ENCODE data around the gene EIF4B. TPM values are rescaled to one million over a fixed set of nuclear protein-coding genes. Genes with fewer than 3 reads are reported as not detected.

Gene EIF4B
- total RNA-seq, 1 experiment from 2014 or later, result 351 TPM

- Histone ChIP-seq H3K4me3 (ENCODE audit: low read depth in 2 of 2, low read length in 2 of 2) (no peak overlapping the region), H3K36me3 (ENCODE audit: control insufficient read depth, insufficient read depth, low read length) (no peaks in the 10 kb centered on the region), H3K27me3 (ENCODE audit: control insufficient read depth, insufficient read depth, low read length) (no peaks in the 10 kb centered on the region), H3K27ac (ENCODE audit: low read length) (no peak overlapping the region), H3K4me1 (ENCODE audit: control insufficient read depth, insufficient read depth, low read length) (0 out of 2 replicates have a peak, but pooled peaks cover 3% of the 10 kb centered on the region), H3K9me3 (ENCODE audit: control insufficient read depth, insufficient read depth, low read depth, low read length) (no peaks in the 10 kb centered on the region)
- ChIA-PET CTCF (interaction anchor here (2.0 kb wide), 1 partner anchor 11 kb away, joined by 6 read pairs; no protein-coding TSS in a partner anchor), POLR2A (no interaction called here)
- intact Hi-C loops (cut with micrococcal nuclease; ENCODE audit: unreplicated experiment), result no loop called here
- no TSS peak for BruUV-seq (replicated peaks)
- in situ Hi-C loops (cut with HindIII; ENCODE audit: low pct_unique_long_range_greater_than_20kb, low sequenced_read_pairs), result no loop called here
- DNase-seq (ENCODE audit: low read depth, low spot score), result no peak
- ATAC-seq, result no peak
- TF ChIP-seq TCF7L2 (IDR thresholded peaks at IDR 0.05; ENCODE audit: low read depth, low read length) (no peak), SIN3A (IDR thresholded peaks at IDR 0.05; ENCODE audit: borderline replicate concordance, insufficient read depth, low read depth, low read length) (no peak)
Measured at GRCh38 chr12:53077030-53077429, 70.8 kb downstream of the EIF4B start.

GRCh38 chr12:53078425-53079225 is 72.4 kb downstream of the EIF4B start:
- BruUV-seq (replicated peaks), result TSS peak; percentile 57

More at GRCh38 chr12:53078425-53079225, 72.4 kb downstream of the EIF4B start:
- POLR2A ChIA-PET, result interaction anchor here (0.6 to 1.0 kb wide), 4 partner anchors 9 to 102 kb away, joined by 3 to 8 read pairs (median 4); no protein-coding TSS in a partner anchor
- H3K27ac ChIP-seq (ENCODE audit: low read length), result peak overlapping the region; percentile 92
- no peaks in the 10 kb centered on the region for H3K36me3 ChIP-seq (ENCODE audit: control insufficient read depth, insufficient read depth, low read length)
- H3K4me3 ChIP-seq (ENCODE audit: low read depth in 2 of 2, low read length in 2 of 2), result peak overlapping the region; percentile 67 to 89
- in situ Hi-C loops (cut with HindIII; ENCODE audit: low pct_unique_long_range_greater_than_20kb, low sequenced_read_pairs), result no loop called here
- TF ChIP-seq CTCF (IDR thresholded peaks at IDR 0.05) (no peak), TCF7L2 (IDR thresholded peaks at IDR 0.05; ENCODE audit: low read depth, low read length) (no peak), POLR2AphosphoS5 (IDR thresholded peaks at IDR 0.05; ENCODE audit: low read depth, low read length) (no peak), SIN3A (IDR thresholded peaks at IDR 0.05; ENCODE audit: borderline replicate concordance, insufficient read depth, low read depth, low read length) (0 out of 2 replicates have a peak, but pooled peaks have one; percentile 25)
- TF ChIP-seq, protein P1, sequence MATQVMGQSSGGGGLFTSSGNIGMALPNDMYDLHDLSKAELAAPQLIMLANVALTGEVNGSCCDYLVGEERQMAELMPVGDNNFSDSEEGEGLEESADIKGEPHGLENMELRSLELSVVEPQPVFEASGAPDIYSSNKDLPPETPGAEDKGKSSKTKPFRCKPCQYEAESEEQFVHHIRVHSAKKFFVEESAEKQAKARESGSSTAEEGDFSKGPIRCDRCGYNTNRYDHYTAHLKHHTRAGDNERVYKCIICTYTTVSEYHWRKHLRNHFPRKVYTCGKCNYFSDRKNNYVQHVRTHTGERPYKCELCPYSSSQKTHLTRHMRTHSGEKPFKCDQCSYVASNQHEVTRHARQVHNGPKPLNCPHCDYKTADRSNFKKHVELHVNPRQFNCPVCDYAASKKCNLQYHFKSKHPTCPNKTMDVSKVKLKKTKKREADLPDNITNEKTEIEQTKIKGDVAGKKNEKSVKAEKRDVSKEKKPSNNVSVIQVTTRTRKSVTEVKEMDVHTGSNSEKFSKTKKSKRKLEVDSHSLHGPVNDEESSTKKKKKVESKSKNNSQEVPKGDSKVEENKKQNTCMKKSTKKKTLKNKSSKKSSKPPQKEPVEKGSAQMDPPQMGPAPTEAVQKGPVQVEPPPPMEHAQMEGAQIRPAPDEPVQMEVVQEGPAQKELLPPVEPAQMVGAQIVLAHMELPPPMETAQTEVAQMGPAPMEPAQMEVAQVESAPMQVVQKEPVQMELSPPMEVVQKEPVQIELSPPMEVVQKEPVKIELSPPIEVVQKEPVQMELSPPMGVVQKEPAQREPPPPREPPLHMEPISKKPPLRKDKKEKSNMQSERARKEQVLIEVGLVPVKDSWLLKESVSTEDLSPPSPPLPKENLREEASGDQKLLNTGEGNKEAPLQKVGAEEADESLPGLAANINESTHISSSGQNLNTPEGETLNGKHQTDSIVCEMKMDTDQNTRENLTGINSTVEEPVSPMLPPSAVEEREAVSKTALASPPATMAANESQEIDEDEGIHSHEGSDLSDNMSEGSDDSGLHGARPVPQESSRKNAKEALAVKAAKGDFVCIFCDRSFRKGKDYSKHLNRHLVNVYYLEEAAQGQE (IDR thresholded peaks at IDR 0.05; ENCODE audit: insufficient read depth in 1 of 2, low read depth in 2 of 2, low read length in 1 of 2), result no peak
- no peaks in the 10 kb centered on the region for H3K9me3 ChIP-seq (ENCODE audit: control insufficient read depth, insufficient read depth, low read depth, low read length)
- H3K4me1 ChIP-seq (ENCODE audit: control insufficient read depth, insufficient read depth, low read length), result 0 out of 2 replicates have a peak, but pooled peaks cover 3% of the 10 kb centered on the region
- CTCF ChIA-PET, result interaction anchor here (0.6 to 1.9 kb wide), 4 partner anchors 13 to 208 kb away, joined by 3 to 13 read pairs (median 3); no protein-coding TSS in a partner anchor
- intact Hi-C loops (cut with micrococcal nuclease; ENCODE audit: unreplicated experiment), result no loop called here
- ATAC-seq, result peak; percentile 19
- no peak for DNase-seq (ENCODE audit: low read depth, low spot score)
- no peaks in the 10 kb centered on the region for H3K27me3 ChIP-seq (ENCODE audit: control insufficient read depth, insufficient read depth, low read length)
